ENCODE data around the gene RRAGD. TPM values are rescaled to one million over a fixed set of nuclear protein-coding genes. Genes with fewer than 3 reads are reported as not detected.

RRAGD gene
- total RNA-seq, 1 donor from 2014 or later: 4.5 TPM

- Mint-ChIP-seq H3K9me3 (ENCODE audit: unreplicated experiment) (no peaks in the 10 kb centered on the region), H3K4me3 (ENCODE audit: unreplicated experiment) (peak overlapping the region; percentile 72), H3K36me3 (ENCODE audit: unreplicated experiment) (no peaks in the 10 kb centered on the region), H3K27ac (ENCODE audit: unreplicated experiment) (no peak overlapping the region), H3K27me3 (ENCODE audit: unreplicated experiment) (peaks cover 22% of the 10 kb centered on the region), H3K4me1 (ENCODE audit: unreplicated experiment) (peaks cover 17% of the 10 kb centered on the region)
- no peak for DNase-seq (ENCODE audit: extremely low spot score, unreplicated experiment)
- TF ChIP-seq CTCF (IDR thresholded peaks at IDR 0.05): no peak
Measured at GRCh38 chr6:89433252-89434149, 21.4 kb upstream of the RRAGD start.

GRCh38 chr6:89432875-89433251 lies 20.8 kb upstream of the RRAGD start, which contains the start of gene ANKRD6:
ANKRD6 (plus strand) TSS chr6:89433152; CDS start chr6:89566977, 133,825 bp downstream.
- Mint-ChIP-seq H3K27me3 (ENCODE audit: unreplicated experiment) (peaks cover 27% of the 10 kb centered on the region), H3K9me3 (ENCODE audit: unreplicated experiment) (no peaks in the 10 kb centered on the region), H3K4me1 (ENCODE audit: unreplicated experiment) (peaks cover 17% of the 10 kb centered on the region), H3K4me3 (ENCODE audit: unreplicated experiment) (peak within 1 kb of the TSS; percentile 74), H3K27ac (ENCODE audit: unreplicated experiment) (no peak within 1 kb of the TSS), H3K36me3 (ENCODE audit: unreplicated experiment) (no peaks in the 10 kb centered on the region)
- TF ChIP-seq CTCF (IDR thresholded peaks at IDR 0.05): peak; percentile 89
- DNase-seq (ENCODE audit: extremely low spot score, unreplicated experiment): peak; percentile 93

- peaks cover 13% of the 10 kb centered on the region for H3K4me1 Mint-ChIP-seq (ENCODE audit: unreplicated experiment)
- H3K4me3 Mint-ChIP-seq (ENCODE audit: unreplicated experiment): no peak overlapping the region
- no peak for TF ChIP-seq CTCF (IDR thresholded peaks at IDR 0.05)
- H3K27me3 Mint-ChIP-seq (ENCODE audit: unreplicated experiment): peaks cover 33% of the 10 kb centered on the region
- H3K36me3 Mint-ChIP-seq (ENCODE audit: unreplicated experiment): no peaks in the 10 kb centered on the region
- no peak overlapping the region for H3K27ac Mint-ChIP-seq (ENCODE audit: unreplicated experiment)
- H3K9me3 Mint-ChIP-seq (ENCODE audit: unreplicated experiment): no peaks in the 10 kb centered on the region
- no peak for DNase-seq (ENCODE audit: extremely low spot score, unreplicated experiment)
Measured at GRCh38 chr6:89430201-89430962, 18.3 kb upstream of the RRAGD start.

- Mint-ChIP-seq H3K27me3 (ENCODE audit: unreplicated experiment) (peaks cover 57% of the 10 kb centered on the region), H3K4me3 (ENCODE audit: unreplicated experiment) (no peak overlapping the region), H3K4me1 (ENCODE audit: unreplicated experiment) (peaks cover 4% of the 10 kb centered on the region), H3K27ac (ENCODE audit: unreplicated experiment) (no peak overlapping the region), H3K9me3 (ENCODE audit: unreplicated experiment) (no peaks in the 10 kb centered on the region), H3K36me3 (ENCODE audit: unreplicated experiment) (no peaks in the 10 kb centered on the region)
- TF ChIP-seq CTCF (IDR thresholded peaks at IDR 0.05): no peak
- no peak for DNase-seq (ENCODE audit: extremely low spot score, unreplicated experiment)
Measured at GRCh38 chr6:89416796-89417195, 4.7 kb upstream of the RRAGD start.

GRCh38 chr6:89415185-89415584 lies 3.1 kb upstream of the RRAGD start:
- no peak for TF ChIP-seq CTCF (IDR thresholded peaks at IDR 0.05)
- Mint-ChIP-seq H3K4me3 (ENCODE audit: unreplicated experiment) (no peak overlapping the region), H3K4me1 (ENCODE audit: unreplicated experiment) (peaks cover 10% of the 10 kb centered on the region), H3K27me3 (ENCODE audit: unreplicated experiment) (peaks cover 60% of the 10 kb centered on the region), H3K27ac (ENCODE audit: unreplicated experiment) (no peak overlapping the region), H3K36me3 (ENCODE audit: unreplicated experiment) (no peaks in the 10 kb centered on the region), H3K9me3 (ENCODE audit: unreplicated experiment) (no peaks in the 10 kb centered on the region)
- no peak for DNase-seq (ENCODE audit: extremely low spot score, unreplicated experiment)
